HepG2 (cell line): Measurements from ENCODE around the gene JPH3. TPM values are rescaled to one million over a fixed set of nuclear protein-coding genes. Genes with fewer than 3 reads are reported as not detected.

ENCODE experiments used
- ARID2 ChIP-seq: sonication (generic); formaldehyde crosslinking; IDR thresholded peaks from 2 replicates; pipeline ENCODE4 v1.8.1; 2022; ENCODE audit warnings: mild to moderate bottlenecking, missing genetic modification reagents, borderline replicate concordance
- FLYWCH1 ChIP-seq: sonication (generic); formaldehyde crosslinking; IDR thresholded peaks from 2 replicates; pipeline ENCODE4 v1.8.1; 2023; ENCODE audit warnings: mild to moderate bottlenecking, missing genetic modification reagents
- FOXA1 ChIP-seq, 2 experiments: fragments of 450-650 bp in 1 of 2; sonication (generic) in 1 of 2; formaldehyde crosslinking in 1 of 2; IDR thresholded peaks; 2 replicates each; pipeline versions ENCODE4 v1.4.0 to v1.6.1; 2016 to 2020; ENCODE audit warnings: missing genetic modification reagents in 1 of 2
- KDM2A ChIP-seq: sonication (generic); formaldehyde crosslinking; IDR thresholded peaks from 2 replicates; pipeline ENCODE4 v1.4.0; 2020; ENCODE audit warnings: low read depth, missing genetic modification reagents, borderline replicate concordance
- KMT2A ChIP-seq: sonication (generic); formaldehyde crosslinking; IDR thresholded peaks from 2 replicates; pipeline ENCODE4 v1.4.0; 2020; ENCODE audit warnings: missing genetic modification reagents
- MED13 ChIP-seq: sonication (generic); formaldehyde crosslinking; IDR thresholded peaks from 2 replicates; pipeline ENCODE4 v1.5.0; 2020; ENCODE audit warnings: missing genetic modification reagents
- MIER3 ChIP-seq: IDR thresholded peaks from 2 replicates; pipeline ENCODE4 v1.6.1; 2016; ENCODE audit warnings: missing compliant biosample characterization, borderline replicate concordance
- NFKB2 ChIP-seq: sonication (generic); formaldehyde crosslinking; IDR thresholded peaks from 2 replicates; pipeline ENCODE4 v1.4.0; 2020; ENCODE audit warnings: missing genetic modification reagents, borderline replicate concordance
- RFX5 ChIP-seq: IDR thresholded peaks from 2 replicates; pipeline ENCODE4 v1.6.1; 2011; ENCODE audit warnings: low read depth, low read length, improper control_type of control experiment
- SRY ChIP-seq: sonication (generic); formaldehyde crosslinking; IDR thresholded peaks from 2 replicates; pipeline ENCODE4 v1.8.0; 2022; ENCODE audit warnings: mild to moderate bottlenecking, missing genetic modification reagents
- ZFP41 ChIP-seq: sonication (generic); formaldehyde crosslinking; IDR thresholded peaks from 2 replicates; pipeline ENCODE4 v1.4.0; 2020; ENCODE audit warnings: mild to moderate bottlenecking, missing genetic modification reagents, borderline replicate concordance
- ZNF136 ChIP-seq: sonication (generic); formaldehyde crosslinking; IDR thresholded peaks from 2 replicates; pipeline ENCODE4 v1.8.1; 2022; ENCODE audit warnings: low read depth, mild to moderate bottlenecking, moderate library complexity, missing genetic modification reagents
- ZNF17 ChIP-seq: sonication (generic); formaldehyde crosslinking; IDR thresholded peaks from 2 replicates; pipeline ENCODE4 v1.5.0; 2020; ENCODE audit warnings: mild to moderate bottlenecking, missing genetic modification reagents
- ZNF207 ChIP-seq: fragments of 450-650 bp; IDR thresholded peaks from 2 replicates; pipeline ENCODE4 v1.6.1; 2016; ENCODE audit warnings: antibody characterized with exemption, borderline replicate concordance
- ZNF225 ChIP-seq: sonication (generic); formaldehyde crosslinking; IDR thresholded peaks from 2 replicates; pipeline ENCODE4 v1.4.0; 2020; ENCODE audit warnings: mild to moderate bottlenecking, missing genetic modification reagents
- ZNF343 ChIP-seq: sonication (generic); formaldehyde crosslinking; IDR thresholded peaks from 2 replicates; pipeline ENCODE4 v1.4.0; 2020; ENCODE audit warnings: mild to moderate bottlenecking, missing genetic modification reagents
- ZNF709 ChIP-seq: sonication (generic); formaldehyde crosslinking; IDR thresholded peaks from 2 replicates; pipeline ENCODE4 v1.5.0; 2020; ENCODE audit warnings: mild to moderate bottlenecking, missing genetic modification reagents
- ZNF746 ChIP-seq: sonication (generic); formaldehyde crosslinking; IDR thresholded peaks from 2 replicates; pipeline ENCODE4 v1.8.0; 2022; ENCODE audit warnings: mild to moderate bottlenecking, missing genetic modification reagents
- ZSCAN25 ChIP-seq: sonication (generic); formaldehyde crosslinking; IDR thresholded peaks from 2 replicates; pipeline ENCODE4 v1.8.0; 2022; ENCODE audit warnings: mild to moderate bottlenecking, missing genetic modification reagents
- polyA plus RNA-seq, 8 experiments: library from polyadenylated mRNA; depleted of rRNA in 3 of 8; stranded (reverse) in 7 of 8; unstranded in 1 of 8; fragments of >200 nt; fragmentation: Illumina TruSeq in 4 of 8; extraction: Trizol in 4 of 8; gene quantifications; 2 replicates each; pipeline versions ENCODE4 v1.2.1 to v1.2.3, GENCODE V29; 2011 to 2016; ENCODE audit warnings: low read depth in 4 of 8, missing spikeins in 1 of 8, mixed read lengths in 1 of 8; ENCODE audit not compliant: insufficient read depth in 1 of 8
- total RNA-seq, 5 experiments: library from RNA; depleted of rRNA; stranded (reverse); fragments of >200 nt; fragmentation: Illumina TruSeq; extraction: Trizol; gene quantifications; 2 replicates each; pipeline ENCODE4 v1.2.3, GENCODE V29; 2016; ENCODE audit warnings: low read depth in 1 of 5
- TF ChIP-seq, protein P1 (sequence below): sonication (generic); formaldehyde crosslinking; IDR thresholded peaks from 2 replicates; pipeline ENCODE4 v1.8.1; 2023; ENCODE audit warnings: mild to moderate bottlenecking, missing genetic modification reagents
- TF ChIP-seq, protein P2 (sequence below), 2 experiments: sonication (generic) in 1 of 2; formaldehyde crosslinking in 1 of 2; IDR thresholded peaks; 2 replicates each; pipeline versions ENCODE4 v1.5.1 to v1.6.1; 2011 to 2020; ENCODE audit warnings: borderline replicate concordance in 1 of 2, low read depth in 1 of 2, low read length in 1 of 2, mild to moderate bottlenecking in 1 of 2, missing genetic modification reagents in 1 of 2, moderate library complexity in 1 of 2
- TF ChIP-seq, protein P3 (sequence below): sonication (generic); formaldehyde crosslinking; IDR thresholded peaks from 2 replicates; pipeline ENCODE4 v1.8.1; 2023; ENCODE audit warnings: mild to moderate bottlenecking, moderate library complexity, missing genetic modification reagents
- TF ChIP-seq, protein P4 (sequence below): sonication (generic); formaldehyde crosslinking; IDR thresholded peaks from 2 replicates; pipeline ENCODE4 v1.4.0; 2020; ENCODE audit warnings: missing genetic modification reagents, mild to moderate bottlenecking, borderline replicate concordance

JPH3 gene
- total and polyA plus RNA-seq, 2 of the 13 experiments (the other 11 are each of a cell fraction or from before 2014, with no cell fraction given), result not detected

DNA sequence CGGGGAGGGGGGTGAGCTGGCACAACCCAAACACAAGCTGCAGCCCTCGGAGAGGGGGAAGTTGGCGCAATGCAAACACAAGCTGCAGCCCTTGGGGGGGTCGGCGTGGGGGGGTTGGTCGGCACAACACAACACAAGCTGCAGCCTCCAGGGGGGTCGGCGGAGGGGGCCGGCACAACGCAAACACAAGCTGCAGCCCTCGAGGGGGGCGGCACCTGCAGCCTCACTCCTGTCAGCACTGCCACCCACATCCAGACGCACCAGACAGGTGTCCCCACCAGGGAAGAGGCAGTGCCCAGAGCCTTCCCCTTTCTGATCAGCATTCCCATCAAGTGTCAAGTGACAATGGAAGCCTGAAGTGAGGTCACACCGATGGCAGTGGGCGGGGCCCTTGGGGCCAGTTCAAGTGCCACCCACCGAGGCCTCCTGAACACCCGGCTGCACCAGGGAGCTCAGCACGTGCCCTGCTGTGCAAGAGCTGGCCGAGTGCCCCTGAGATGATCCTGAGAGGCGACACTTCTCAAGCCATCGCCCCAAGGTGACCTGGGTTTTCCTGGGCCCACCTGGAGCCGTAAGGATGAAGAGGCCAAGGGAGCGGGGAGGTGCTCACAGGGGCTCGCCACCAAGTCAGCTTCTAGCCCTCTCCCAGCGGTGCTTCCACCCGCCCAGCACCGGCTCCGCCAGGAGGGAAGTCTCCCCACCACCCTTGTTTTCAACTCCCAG, 104.1 kb downstream of the JPH3 start (continued):
- TF ChIP-seq, protein P1, sequence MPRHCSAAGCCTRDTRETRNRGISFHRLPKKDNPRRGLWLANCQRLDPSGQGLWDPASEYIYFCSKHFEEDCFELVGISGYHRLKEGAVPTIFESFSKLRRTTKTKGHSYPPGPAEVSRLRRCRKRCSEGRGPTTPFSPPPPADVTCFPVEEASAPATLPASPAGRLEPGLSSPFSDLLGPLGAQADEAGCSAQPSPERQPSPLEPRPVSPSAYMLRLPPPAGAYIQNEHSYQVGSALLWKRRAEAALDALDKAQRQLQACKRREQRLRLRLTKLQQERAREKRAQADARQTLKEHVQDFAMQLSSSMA, result no peak
- TF ChIP-seq RFX5, result no peak
- 0 out of 2 replicates have a peak, but pooled peaks have one; percentile 10 for TF ChIP-seq KMT2A (CRISPR knock-in tag)
- no peak for TF ChIP-seq ZFP41
- peak; percentile 26; the same call in 1 of the 2 replicates for TF ChIP-seq KDM2A (CRISPR knock-in tag)
- TF ChIP-seq, protein P2, sequence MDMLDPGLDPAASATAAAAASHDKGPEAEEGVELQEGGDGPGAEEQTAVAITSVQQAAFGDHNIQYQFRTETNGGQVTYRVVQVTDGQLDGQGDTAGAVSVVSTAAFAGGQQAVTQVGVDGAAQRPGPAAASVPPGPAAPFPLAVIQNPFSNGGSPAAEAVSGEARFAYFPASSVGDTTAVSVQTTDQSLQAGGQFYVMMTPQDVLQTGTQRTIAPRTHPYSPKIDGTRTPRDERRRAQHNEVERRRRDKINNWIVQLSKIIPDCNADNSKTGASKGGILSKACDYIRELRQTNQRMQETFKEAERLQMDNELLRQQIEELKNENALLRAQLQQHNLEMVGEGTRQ (IDR thresholded peaks at IDR 0.05; ENCODE audit: low read depth, low read length), result no peak
- TF ChIP-seq, protein P2 (CRISPR knock-in tag; IDR thresholded peaks at IDR 0.05; ENCODE audit: borderline replicate concordance), result no peak; the same call in 1 of the 2 replicates
- no peak for TF ChIP-seq ZNF225 (CRISPR knock-in tag)
- TF ChIP-seq SRY (CRISPR knock-in tag), result 0 out of 2 replicates have a peak, but pooled peaks have one; percentile 61
- no peak for TF ChIP-seq ZNF746 (CRISPR knock-in tag)
- no peak for TF ChIP-seq ZNF17 (CRISPR knock-in tag)
- no peak for TF ChIP-seq FLYWCH1 (CRISPR knock-in tag)
- TF ChIP-seq ZSCAN25 (CRISPR knock-in tag), result no peak
- no peak for TF ChIP-seq FOXA1 (IDR thresholded peaks at IDR 0.05)
- TF ChIP-seq FOXA1 (CRISPR knock-in tag; IDR thresholded peaks at IDR 0.05), result peak; percentile 33
- no peak for TF ChIP-seq ZNF343 (CRISPR knock-in tag)
- no peak for TF ChIP-seq ARID2
- no peak for TF ChIP-seq ZNF709 (CRISPR knock-in tag)
- TF ChIP-seq MED13 (CRISPR knock-in tag), result no peak
- TF ChIP-seq, protein P3, sequence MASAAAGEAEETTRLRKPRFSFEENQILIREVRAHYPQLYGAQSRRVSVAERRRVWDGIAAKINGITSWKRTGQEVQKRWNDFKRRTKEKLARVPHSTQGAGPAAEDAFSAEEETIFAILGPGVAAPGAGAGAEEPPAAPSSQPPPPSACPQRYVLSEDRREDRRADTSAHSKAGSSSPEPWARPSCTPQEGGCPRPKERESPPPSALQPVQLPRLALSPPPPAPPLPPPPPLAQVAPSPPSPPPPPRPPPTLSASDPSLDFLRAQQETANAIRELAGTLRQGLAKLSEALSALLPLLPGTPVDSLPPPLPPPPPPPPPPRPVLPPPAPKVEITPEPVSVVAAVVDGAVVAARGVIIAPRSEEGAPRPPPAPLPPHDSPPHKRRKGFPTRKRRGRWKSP (CRISPR knock-in tag), result no peak
- TF ChIP-seq, protein P4, sequence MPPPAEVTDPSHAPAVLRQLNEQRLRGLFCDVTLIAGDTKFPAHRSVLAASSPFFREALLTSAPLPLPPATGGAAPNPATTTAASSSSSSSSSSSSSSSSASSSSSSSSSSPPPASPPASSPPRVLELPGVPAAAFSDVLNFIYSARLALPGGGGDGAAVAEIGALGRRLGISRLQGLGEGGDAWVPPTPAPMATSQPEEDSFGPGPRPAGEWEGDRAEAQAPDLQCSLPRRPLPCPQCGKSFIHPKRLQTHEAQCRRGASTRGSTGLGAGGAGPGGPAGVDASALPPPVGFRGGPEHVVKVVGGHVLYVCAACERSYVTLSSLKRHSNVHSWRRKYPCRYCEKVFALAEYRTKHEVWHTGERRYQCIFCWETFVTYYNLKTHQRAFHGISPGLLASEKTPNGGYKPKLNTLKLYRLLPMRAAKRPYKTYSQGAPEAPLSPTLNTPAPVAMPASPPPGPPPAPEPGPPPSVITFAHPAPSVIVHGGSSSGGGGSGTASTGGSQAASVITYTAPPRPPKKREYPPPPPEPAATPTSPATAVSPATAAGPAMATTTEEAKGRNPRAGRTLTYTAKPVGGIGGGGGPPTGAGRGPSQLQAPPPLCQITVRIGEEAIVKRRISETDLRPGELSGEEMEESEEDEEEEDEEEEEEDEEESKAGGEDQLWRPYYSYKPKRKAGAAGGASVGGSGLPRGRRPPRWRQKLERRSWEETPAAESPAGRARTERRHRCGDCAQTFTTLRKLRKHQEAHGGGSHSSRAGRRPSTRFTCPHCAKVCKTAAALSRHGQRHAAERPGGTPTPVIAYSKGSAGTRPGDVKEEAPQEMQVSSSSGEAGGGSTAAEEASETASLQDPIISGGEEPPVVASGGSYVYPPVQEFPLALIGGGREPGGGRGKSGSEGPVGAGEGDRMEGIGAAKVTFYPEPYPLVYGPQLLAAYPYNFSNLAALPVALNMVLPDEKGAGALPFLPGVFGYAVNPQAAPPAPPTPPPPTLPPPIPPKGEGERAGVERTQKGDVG (CRISPR knock-in tag), result no peak; the same call in 1 of the 2 replicates
- peak; percentile 38; the same call in 1 of the 2 replicates for TF ChIP-seq NFKB2 (CRISPR knock-in tag)
- no peak for TF ChIP-seq MIER3 (CRISPR knock-in tag)
- no peak for TF ChIP-seq ZNF207
- TF ChIP-seq ZNF136, result no peak
